Natural killer cell (primary cell): Measurements from ENCODE around the gene KCNQ2. TPM values are rescaled to one million over a fixed set of nuclear protein-coding genes. Genes with fewer than 3 reads are reported as not detected.
A peak's percentile ranks its signal among the peaks of the same experiment; 100 is the strongest.

Source experiments
- ATAC-seq, 3 donors: fragments of 150-1000 bp in 2 of 3; fragments of 200-7000 bp in 1 of 3; cut with Tn5 transposase; 1 replicate in 1 of 3; 2 replicates in 2 of 3; pipeline ENCODE4 v1.10.0; 2021; ENCODE audit warnings: mild to moderate bottlenecking in 2 of 3, moderate library complexity in 2 of 3
- DNase-seq, 2 donors: peaks; one replicate each; pipeline versions ENCODE4 v3.0.0 to v3.0.0-alpha.2; 2013 to 2021; ENCODE audit warnings: mixed read lengths in 1 of 2
- H3K27ac ChIP-seq: one replicate; pipeline ENCODE4 v1.5.1; 2013; ENCODE audit warnings: mild to moderate bottlenecking, low read length
- H3K27me3 ChIP-seq: one replicate; pipeline ENCODE4 v1.6.1; 2013; ENCODE audit warnings: low read length; ENCODE audit not compliant: control insufficient read depth, insufficient read depth
- H3K36me3 ChIP-seq: one replicate; pipeline ENCODE4 v1.6.1; 2013; ENCODE audit warnings: low read length; ENCODE audit not compliant: control insufficient read depth, insufficient read depth
- H3K4me1 ChIP-seq: one replicate; pipeline ENCODE4 v1.6.1; 2013; ENCODE audit warnings: low read length; ENCODE audit not compliant: control insufficient read depth, insufficient read depth
- H3K4me3 ChIP-seq: one replicate; pipeline ENCODE4 v1.5.1; 2013; ENCODE audit warnings: low read length
- H3K9me3 ChIP-seq: one replicate; pipeline ENCODE4 v1.6.1; 2013; ENCODE audit warnings: low read length; ENCODE audit not compliant: control insufficient read depth, insufficient read depth
- H3K27ac Mint-ChIP-seq, 2 donors: one replicate each; pipeline ENCODE4 v1.8.0; 2022; ENCODE audit warnings: mild to moderate bottlenecking in 2 of 2, mixed read lengths in 2 of 2, moderate library complexity in 1 of 2
- H3K27me3 Mint-ChIP-seq, 2 donors: one replicate each; pipeline ENCODE4 v1.8.0; 2022; ENCODE audit warnings: low read depth in 2 of 2, mixed read lengths in 2 of 2
- H3K36me3 Mint-ChIP-seq: one replicate; pipeline ENCODE4 v1.8.0; 2022; ENCODE audit warnings: mixed read lengths
- H3K4me1 Mint-ChIP-seq, 2 donors: one replicate each; pipeline ENCODE4 v1.8.0; 2022; ENCODE audit warnings: mixed read lengths in 2 of 2
- H3K4me3 Mint-ChIP-seq: one replicate; pipeline ENCODE4 v1.8.0; 2022; ENCODE audit warnings: mild to moderate bottlenecking, moderate library complexity, mixed read lengths
- H3K9me3 Mint-ChIP-seq, 2 donors: one replicate each; pipeline ENCODE4 v1.8.0; 2022; ENCODE audit warnings: mixed read lengths in 2 of 2
- WGBS: methylation state at CpG from one replicate; pipeline ENCODE4 v1.1.7; 2013; ENCODE audit warnings: missing lambda C conversion rate; ENCODE audit not compliant: insufficient coverage; 5-methylcytosine and 5-hydroxymethylcytosine counted together
- intact Hi-C: fragments of 100-400 bp; cut with micrococcal nuclease; formaldehyde crosslinking; loops from one replicate; pipeline ENCODE4 v1.14.2; 2022
- total RNA-seq, 4 donors: library from RNA; stranded (reverse); fragments of 120-200 nt in 1 of 4; gene quantifications; one replicate each; pipeline versions ENCODE4 v1.2.3 to v1.2.4, GENCODE V29; 2013 to 2022
- TF ChIP-seq, protein P1 (sequence below): fragments of 200-600 bp; IDR thresholded peaks from one replicate; pipeline ENCODE4 v1.8.0; 2022; ENCODE audit warnings: antibody characterized with exemption

KCNQ2 gene
- total RNA-seq, 3 donors from 2014 or later (not counting 1 experiment from before 2014, with no cell fraction given), result not detected

GRCh38 chr20:63448031-63448430 is 24.4 kb downstream of the KCNQ2 start:
- Mint-ChIP-seq H3K9me3 (peaks cover 0 to 3% of the 10 kb centered on the region in 2 donors), H3K27me3 (peaks cover 0 to 14% of the 10 kb centered on the region in 2 donors), H3K4me1 (no peaks in the 10 kb centered on the region), H3K27ac (no peak overlapping the region), H3K4me3 (no peak overlapping the region), H3K36me3 (no peaks in the 10 kb centered on the region)
- WGBS, result 72% methylated on average over 18 of the region's 18 CpGs
- TF ChIP-seq, protein P1, sequence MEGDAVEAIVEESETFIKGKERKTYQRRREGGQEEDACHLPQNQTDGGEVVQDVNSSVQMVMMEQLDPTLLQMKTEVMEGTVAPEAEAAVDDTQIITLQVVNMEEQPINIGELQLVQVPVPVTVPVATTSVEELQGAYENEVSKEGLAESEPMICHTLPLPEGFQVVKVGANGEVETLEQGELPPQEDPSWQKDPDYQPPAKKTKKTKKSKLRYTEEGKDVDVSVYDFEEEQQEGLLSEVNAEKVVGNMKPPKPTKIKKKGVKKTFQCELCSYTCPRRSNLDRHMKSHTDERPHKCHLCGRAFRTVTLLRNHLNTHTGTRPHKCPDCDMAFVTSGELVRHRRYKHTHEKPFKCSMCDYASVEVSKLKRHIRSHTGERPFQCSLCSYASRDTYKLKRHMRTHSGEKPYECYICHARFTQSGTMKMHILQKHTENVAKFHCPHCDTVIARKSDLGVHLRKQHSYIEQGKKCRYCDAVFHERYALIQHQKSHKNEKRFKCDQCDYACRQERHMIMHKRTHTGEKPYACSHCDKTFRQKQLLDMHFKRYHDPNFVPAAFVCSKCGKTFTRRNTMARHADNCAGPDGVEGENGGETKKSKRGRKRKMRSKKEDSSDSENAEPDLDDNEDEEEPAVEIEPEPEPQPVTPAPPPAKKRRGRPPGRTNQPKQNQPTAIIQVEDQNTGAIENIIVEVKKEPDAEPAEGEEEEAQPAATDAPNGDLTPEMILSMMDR, result no peak
- intact Hi-C loops, result no loop called here
- DNase-seq (no peak), ATAC-seq (no peak)
- Histone ChIP-seq H3K4me3 (no peak overlapping the region), H3K36me3 (no peaks in the 10 kb centered on the region), H3K27ac (no peak overlapping the region), H3K9me3 (no peaks in the 10 kb centered on the region), H3K27me3 (no peaks in the 10 kb centered on the region), H3K4me1 (no peaks in the 10 kb centered on the region)

GRCh38 chr20:63447320-63447719 is 25.1 kb downstream of the KCNQ2 start:
- no peak overlapping the region for H3K27ac ChIP-seq
- DNase-seq (no peak), ATAC-seq (no peak)
- no peak overlapping the region for H3K27ac Mint-ChIP-seq
- peaks cover 0 to 12% of the 10 kb centered on the region in 2 donors for H3K27me3 Mint-ChIP-seq
- WGBS, result 87% methylated on average over 16 of the region's 16 CpGs
- peaks cover 0 to 3% of the 10 kb centered on the region in 2 donors for H3K4me1 Mint-ChIP-seq
- H3K4me1 ChIP-seq, result peaks cover 3% of the 10 kb centered on the region
- H3K36me3 Mint-ChIP-seq, result no peaks in the 10 kb centered on the region
- no peaks in the 10 kb centered on the region for H3K9me3 ChIP-seq
- H3K9me3 Mint-ChIP-seq, result peaks cover 3 to 7% of the 10 kb centered on the region in 2 donors
- no peaks in the 10 kb centered on the region for H3K36me3 ChIP-seq
- H3K4me3 ChIP-seq, result no peak overlapping the region
- H3K4me3 Mint-ChIP-seq, result no peak overlapping the region
- TF ChIP-seq, protein P1, result no peak
- no peaks in the 10 kb centered on the region for H3K27me3 ChIP-seq
- intact Hi-C loops, result no loop called here

GRCh38 chr20:63446216-63447024 is 26.0 kb downstream of the KCNQ2 start:
- no peak overlapping the region for H3K27ac ChIP-seq
- DNase-seq (peak in 1 of 2 donors; percentile 13), ATAC-seq (no peak)
- H3K9me3 ChIP-seq, result no peaks in the 10 kb centered on the region
- Mint-ChIP-seq H3K36me3 (no peaks in the 10 kb centered on the region), H3K27me3 (peaks cover 0 to 10% of the 10 kb centered on the region in 2 donors), H3K4me1 (peaks cover 4 to 12% of the 10 kb centered on the region in 2 donors), H3K27ac (no peak overlapping the region), H3K4me3 (no peak overlapping the region), H3K9me3 (peaks cover 3 to 7% of the 10 kb centered on the region in 2 donors)
- TF ChIP-seq, protein P1, result no peak
- 66% methylated on average over 31 of the region's 31 CpGs for WGBS
- no peak overlapping the region for H3K4me3 ChIP-seq
- no peaks in the 10 kb centered on the region for H3K36me3 ChIP-seq
- peaks cover 12% of the 10 kb centered on the region for H3K4me1 ChIP-seq
- intact Hi-C loops, result no loop called here
- H3K27me3 ChIP-seq, result no peaks in the 10 kb centered on the region
